ENCODE results near the gene ZMYND10. TPM values are rescaled to one million over a fixed set of nuclear protein-coding genes. Genes with fewer than 3 reads are reported as not detected.

ZMYND10 gene
- total RNA-seq, 4 donors from 2014 or later, result 0.42 to 1.8 (median 0.74) TPM; not detected in 1

DNA sequence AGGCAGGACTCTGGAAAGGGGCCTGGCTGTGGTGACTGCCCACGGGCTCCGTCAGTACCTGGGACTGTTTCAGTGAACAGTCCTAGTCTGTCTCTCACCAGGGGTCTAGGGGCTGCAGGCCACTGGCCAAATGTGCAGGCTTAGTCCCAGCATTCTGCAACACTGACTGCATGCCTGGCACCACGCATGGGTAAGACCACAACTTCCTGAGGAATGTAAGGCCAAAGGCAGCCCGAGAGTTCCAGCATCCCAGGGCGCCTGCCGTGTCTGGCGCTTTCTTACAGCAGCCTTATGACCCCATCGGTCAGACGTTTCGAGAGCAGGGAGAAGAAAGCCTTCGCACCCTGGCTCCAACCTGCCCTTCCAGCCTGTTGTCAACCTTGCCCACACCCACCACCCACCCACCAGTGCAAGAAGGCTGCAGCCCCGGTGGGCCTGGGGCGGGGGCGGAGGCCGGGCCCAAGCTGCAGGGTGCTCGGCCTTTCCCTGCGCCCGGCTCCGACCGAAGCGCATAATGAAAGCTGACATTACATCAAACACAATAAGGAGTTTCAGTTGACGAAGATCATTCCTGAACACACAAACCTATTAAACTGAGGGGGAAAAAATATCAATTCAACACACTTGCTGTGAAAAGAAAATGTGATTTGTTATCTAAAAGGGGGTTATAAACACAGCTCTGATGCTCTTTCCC, 43.3 kb upstream of the ZMYND10 start:
- no peak for DNase-seq (ENCODE audit: low spot score in 2 of 2)
- intact Hi-C loops (cut with DNase I; ENCODE audit: low total_unique reads), result no loop called here
- TF ChIP-seq, protein P1, sequence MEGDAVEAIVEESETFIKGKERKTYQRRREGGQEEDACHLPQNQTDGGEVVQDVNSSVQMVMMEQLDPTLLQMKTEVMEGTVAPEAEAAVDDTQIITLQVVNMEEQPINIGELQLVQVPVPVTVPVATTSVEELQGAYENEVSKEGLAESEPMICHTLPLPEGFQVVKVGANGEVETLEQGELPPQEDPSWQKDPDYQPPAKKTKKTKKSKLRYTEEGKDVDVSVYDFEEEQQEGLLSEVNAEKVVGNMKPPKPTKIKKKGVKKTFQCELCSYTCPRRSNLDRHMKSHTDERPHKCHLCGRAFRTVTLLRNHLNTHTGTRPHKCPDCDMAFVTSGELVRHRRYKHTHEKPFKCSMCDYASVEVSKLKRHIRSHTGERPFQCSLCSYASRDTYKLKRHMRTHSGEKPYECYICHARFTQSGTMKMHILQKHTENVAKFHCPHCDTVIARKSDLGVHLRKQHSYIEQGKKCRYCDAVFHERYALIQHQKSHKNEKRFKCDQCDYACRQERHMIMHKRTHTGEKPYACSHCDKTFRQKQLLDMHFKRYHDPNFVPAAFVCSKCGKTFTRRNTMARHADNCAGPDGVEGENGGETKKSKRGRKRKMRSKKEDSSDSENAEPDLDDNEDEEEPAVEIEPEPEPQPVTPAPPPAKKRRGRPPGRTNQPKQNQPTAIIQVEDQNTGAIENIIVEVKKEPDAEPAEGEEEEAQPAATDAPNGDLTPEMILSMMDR (IDR thresholded peaks at IDR 0.05), result no peak
- TF ChIP-seq POLR2A (IDR thresholded peaks at IDR 0.05), result no peak
- no peak overlapping the region for H3K4me3 ChIP-seq (ENCODE audit: low read depth, poor library complexity, severe bottlenecking)
- WGBS, 2 donors, result 82 to 90% methylated on average over 21 to 22 of the region's 22 CpGs

DNA sequence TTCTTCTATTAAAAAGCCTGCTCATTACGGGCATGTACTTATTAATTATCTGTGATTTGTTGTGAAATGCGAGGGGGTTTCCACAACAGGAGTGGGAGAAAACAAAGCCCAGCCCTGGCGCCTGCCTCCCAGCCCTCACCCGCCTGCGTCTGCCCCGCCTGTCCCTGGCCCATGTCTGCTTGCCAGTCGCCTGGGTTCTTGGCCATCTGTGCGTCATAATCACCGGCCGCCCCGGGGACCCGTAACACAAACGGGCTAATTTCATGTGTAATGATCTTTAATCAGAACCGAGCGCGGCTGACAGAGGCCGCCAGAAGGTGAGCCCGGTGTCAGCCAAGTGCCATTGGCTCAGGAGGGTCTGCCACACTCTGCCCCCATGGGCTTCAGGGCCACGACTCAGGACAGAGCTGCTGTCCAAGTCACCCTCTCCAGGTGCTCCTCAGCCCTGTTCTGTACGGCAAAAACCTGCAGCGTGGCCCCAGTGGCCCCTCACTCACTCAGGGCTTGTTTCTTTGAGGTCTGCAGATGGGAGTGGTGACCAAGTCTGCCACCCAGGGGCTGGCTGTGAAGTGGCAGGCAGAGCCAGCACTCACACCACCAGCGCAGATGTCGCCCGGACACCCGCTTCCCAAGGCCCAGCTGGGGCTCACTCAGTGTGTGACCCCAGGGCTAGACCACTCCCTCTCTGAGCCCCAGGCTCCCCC, 42.6 kb upstream of the ZMYND10 start:
- TF ChIP-seq POLR2A (IDR thresholded peaks at IDR 0.05), result no peak
- TF ChIP-seq, protein P1 (IDR thresholded peaks at IDR 0.05), result no peak
- WGBS, 2 donors, result 57 to 67% methylated on average over 19 to 25 of the region's 25 CpGs
- no peak overlapping the region for H3K4me3 ChIP-seq (ENCODE audit: low read depth, poor library complexity, severe bottlenecking)
- DNase-seq (ENCODE audit: low spot score in 2 of 2), result no peak
- intact Hi-C loops (cut with DNase I; ENCODE audit: low total_unique reads), result no loop called here

GRCh38 chr3:50385754-50386153, 40.2 kb upstream of the ZMYND10 start:
- intact Hi-C loops (cut with DNase I; ENCODE audit: low total_unique reads), result no loop called here
- 81 to 86% methylated on average over 13 of the region's 13 CpGs for WGBS, 2 donors
- H3K4me3 ChIP-seq (ENCODE audit: low read depth, poor library complexity, severe bottlenecking), result no peak overlapping the region
- TF ChIP-seq POLR2A (IDR thresholded peaks at IDR 0.05), result no peak
- TF ChIP-seq, protein P1 (IDR thresholded peaks at IDR 0.05), result no peak
- DNase-seq (ENCODE audit: low spot score in 2 of 2), result no peak

DNA sequence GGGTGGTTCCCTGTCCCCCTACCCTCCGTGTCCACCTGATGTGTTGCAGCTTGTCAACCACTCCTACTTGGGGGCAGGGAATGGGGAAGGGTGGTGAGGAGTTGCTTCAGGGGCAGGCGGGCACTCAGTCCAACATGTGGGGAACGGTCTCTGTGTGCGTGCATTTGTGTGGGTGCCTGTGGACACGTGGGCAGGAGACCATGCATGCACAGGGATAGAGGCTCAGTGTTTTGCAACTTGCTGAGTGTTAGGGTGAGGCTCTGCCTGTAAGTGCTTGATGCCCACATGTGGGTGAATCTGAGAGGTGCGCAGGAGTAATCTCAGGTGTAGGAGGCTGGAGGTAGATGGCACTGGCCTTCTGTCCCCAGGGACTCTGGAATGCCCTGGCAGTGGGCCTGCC, 38.2 kb upstream of the ZMYND10 start:
- no peak overlapping the region for H3K4me3 ChIP-seq (ENCODE audit: low read depth, poor library complexity, severe bottlenecking)
- WGBS, 2 donors, result 55 to 60% methylated on average over 6 of the region's 6 CpGs
- no peak for DNase-seq (ENCODE audit: low spot score in 2 of 2)
- TF ChIP-seq POLR2A (IDR thresholded peaks at IDR 0.05), result no peak
- TF ChIP-seq, protein P1 (IDR thresholded peaks at IDR 0.05), result no peak
- intact Hi-C loops (cut with DNase I; ENCODE audit: low total_unique reads), result no loop called here

DNA sequence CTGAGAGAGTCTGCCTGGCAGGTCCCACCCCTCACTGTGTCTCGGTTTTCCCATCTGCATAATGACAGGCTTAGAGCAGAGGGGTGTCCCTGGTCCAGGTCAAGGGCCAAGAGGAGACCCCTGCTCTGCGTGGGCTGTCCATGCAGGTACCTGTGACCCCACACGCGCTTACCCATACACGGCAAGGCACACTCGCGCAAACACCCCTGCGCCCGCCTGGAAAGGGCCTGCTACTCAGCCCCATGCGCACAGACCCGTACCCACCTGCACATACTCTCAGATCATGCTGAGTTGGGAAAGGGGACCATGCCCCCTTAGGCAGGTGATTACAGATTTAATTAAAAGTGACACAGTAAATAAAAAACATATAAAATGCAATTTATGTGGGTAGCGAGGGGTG, 37.2 kb upstream of the ZMYND10 start:
- no peak for TF ChIP-seq POLR2A (IDR thresholded peaks at IDR 0.05)
- TF ChIP-seq, protein P1 (IDR thresholded peaks at IDR 0.05), result no peak
- intact Hi-C loops (cut with DNase I; ENCODE audit: low total_unique reads), result no loop called here
- no peak overlapping the region for H3K4me3 ChIP-seq (ENCODE audit: low read depth, poor library complexity, severe bottlenecking)
- DNase-seq (ENCODE audit: low spot score in 2 of 2), result no peak
- 91% methylated on average over 12 of the region's 12 CpGs for WGBS, 2 donors
